ENCODE measurements around the gene SIN3A. TPM values are rescaled to one million over a fixed set of nuclear protein-coding genes. Genes with fewer than 3 reads are reported as not detected.

SIN3A gene
- total RNA-seq, 1 experiment from 2014 or later = 74.7 TPM

DNA sequence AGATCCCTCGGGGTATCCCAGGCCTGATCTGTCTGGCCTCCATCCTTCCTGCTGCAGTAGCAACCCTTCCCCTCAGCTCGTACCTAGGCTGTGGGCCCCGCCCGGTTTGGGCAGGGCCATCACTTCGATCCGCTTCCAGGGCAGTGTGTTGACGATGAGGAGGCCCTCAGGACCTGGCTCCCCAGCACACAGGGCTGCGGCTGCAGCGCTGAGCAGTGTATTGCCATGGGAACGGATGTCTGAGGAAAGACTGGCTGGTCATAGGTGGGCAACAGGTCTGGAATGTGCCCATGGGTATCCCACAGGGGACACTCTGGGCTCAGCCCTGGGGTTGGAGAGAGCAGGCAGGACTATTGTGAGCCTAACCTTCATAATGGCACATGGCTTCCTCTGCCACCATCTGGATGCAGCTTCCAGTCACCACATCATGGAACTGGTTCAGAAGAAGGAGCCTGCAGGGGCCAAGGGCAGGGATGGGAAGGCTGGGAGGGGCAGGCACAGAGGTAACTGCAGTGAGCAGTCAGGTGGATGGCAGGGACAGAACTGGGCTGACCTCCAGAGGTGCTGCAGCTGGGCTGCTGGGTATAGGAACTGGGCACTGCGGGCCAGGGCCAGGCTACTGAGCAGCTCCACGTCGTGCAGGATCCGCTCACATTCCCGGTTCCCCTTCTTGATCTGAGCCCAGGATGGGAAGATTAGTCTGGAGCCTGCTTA lies 91.8 kb downstream of the SIN3A start:
- intact Hi-C loops (cut with micrococcal nuclease; ENCODE audit: unreplicated experiment) = no loop called here
- no TSS peak for BruUV-seq (replicated peaks)

DNA sequence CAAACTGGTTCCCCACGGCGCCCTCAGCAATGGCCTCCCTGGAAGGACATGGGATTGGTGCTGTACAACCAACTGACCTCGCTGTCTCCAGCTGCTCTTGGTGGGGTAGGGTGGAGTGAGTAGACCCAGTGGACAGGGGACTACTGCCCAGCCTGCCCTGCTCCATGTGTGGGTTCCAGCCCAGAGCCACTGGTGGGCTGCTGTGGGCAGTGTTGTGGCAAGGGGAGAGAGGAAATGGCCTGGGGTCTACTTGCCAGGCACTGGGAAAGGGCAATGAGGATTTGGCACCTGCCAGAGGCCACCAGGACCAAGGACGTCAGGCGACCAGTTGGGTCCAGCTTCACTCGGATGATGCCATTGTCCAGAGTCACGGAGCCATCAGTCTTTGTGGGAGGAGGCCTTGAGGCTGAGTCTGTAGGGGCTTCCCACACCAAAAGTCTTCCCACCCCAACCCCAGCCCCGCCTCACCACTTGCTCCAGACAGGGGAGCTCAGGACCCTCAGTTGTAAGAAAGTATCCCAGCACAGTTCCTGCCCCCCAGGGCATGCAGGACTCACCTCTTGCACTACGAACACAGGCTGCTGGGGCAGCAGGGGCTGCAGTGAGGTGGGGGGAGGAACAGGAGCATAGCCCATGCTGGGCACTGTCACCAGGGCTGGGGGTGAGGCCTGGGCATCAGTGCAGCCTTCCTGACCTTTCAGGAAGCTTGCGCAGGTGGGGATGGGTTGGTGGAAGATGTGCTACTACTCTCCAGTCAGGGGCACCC lies 92.5 kb downstream of the SIN3A start:
- TF ChIP-seq, protein P1, sequence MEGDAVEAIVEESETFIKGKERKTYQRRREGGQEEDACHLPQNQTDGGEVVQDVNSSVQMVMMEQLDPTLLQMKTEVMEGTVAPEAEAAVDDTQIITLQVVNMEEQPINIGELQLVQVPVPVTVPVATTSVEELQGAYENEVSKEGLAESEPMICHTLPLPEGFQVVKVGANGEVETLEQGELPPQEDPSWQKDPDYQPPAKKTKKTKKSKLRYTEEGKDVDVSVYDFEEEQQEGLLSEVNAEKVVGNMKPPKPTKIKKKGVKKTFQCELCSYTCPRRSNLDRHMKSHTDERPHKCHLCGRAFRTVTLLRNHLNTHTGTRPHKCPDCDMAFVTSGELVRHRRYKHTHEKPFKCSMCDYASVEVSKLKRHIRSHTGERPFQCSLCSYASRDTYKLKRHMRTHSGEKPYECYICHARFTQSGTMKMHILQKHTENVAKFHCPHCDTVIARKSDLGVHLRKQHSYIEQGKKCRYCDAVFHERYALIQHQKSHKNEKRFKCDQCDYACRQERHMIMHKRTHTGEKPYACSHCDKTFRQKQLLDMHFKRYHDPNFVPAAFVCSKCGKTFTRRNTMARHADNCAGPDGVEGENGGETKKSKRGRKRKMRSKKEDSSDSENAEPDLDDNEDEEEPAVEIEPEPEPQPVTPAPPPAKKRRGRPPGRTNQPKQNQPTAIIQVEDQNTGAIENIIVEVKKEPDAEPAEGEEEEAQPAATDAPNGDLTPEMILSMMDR (conservative IDR thresholded peaks at IDR 0.05; ENCODE audit: low read depth, low read length) = no peak
- TF ChIP-seq EZH2 (IDR thresholded peaks at IDR 0.05; ENCODE audit: borderline replicate concordance, low read depth, low read length, poor library complexity, severe bottlenecking) = no peak
- ChIA-PET CTCF (no interaction called here), POLR2A (ENCODE audit: low non-redundant PET) (no interaction called here)
- no peak for DNase-seq (ENCODE audit: low spot score)
- Histone ChIP-seq H3K9me3 (ENCODE audit: low read depth, low read length, poor library complexity, severe bottlenecking) (no peaks in the 10 kb centered on the region), H3K27me3 (replicated peaks; ENCODE audit: insufficient read depth, low read depth, low read length, poor library complexity) (no peaks in the 10 kb centered on the region), H3K27ac (ENCODE audit: low read depth, low read length, poor library complexity, severe bottlenecking) (no peak overlapping the region), H3K36me3 (ENCODE audit: insufficient read depth, low read length, poor library complexity, severe bottlenecking) (peaks cover 12% of the 10 kb centered on the region), H3K4me3 (ENCODE audit: low read depth, low read length, poor library complexity, severe bottlenecking) (no peak overlapping the region), H3K4me1 (ENCODE audit: insufficient read depth, low read length, poor library complexity, severe bottlenecking) (no peaks in the 10 kb centered on the region)
- BruUV-seq (replicated peaks) = no TSS peak
- intact Hi-C loops (cut with micrococcal nuclease; ENCODE audit: unreplicated experiment) = no loop called here

More for the DNA sequence above, 91.8 kb downstream of the SIN3A start:
- no peak for DNase-seq (ENCODE audit: low spot score)
- POLR2A ChIA-PET (ENCODE audit: low non-redundant PET) = interaction anchor here (0.6 kb wide), 1 partner anchor 261 kb away, joined by 6 read pairs; no protein-coding TSS in a partner anchor
- Histone ChIP-seq H3K27me3 (replicated peaks; ENCODE audit: insufficient read depth, low read depth, low read length, poor library complexity) (no peaks in the 10 kb centered on the region), H3K9me3 (ENCODE audit: low read depth, low read length, poor library complexity, severe bottlenecking) (no peaks in the 10 kb centered on the region), H3K36me3 (ENCODE audit: insufficient read depth, low read length, poor library complexity, severe bottlenecking) (peaks cover 15% of the 10 kb centered on the region), H3K4me3 (ENCODE audit: low read depth, low read length, poor library complexity, severe bottlenecking) (no peak overlapping the region), H3K27ac (ENCODE audit: low read depth, low read length, poor library complexity, severe bottlenecking) (no peak overlapping the region), H3K4me1 (ENCODE audit: insufficient read depth, low read length, poor library complexity, severe bottlenecking) (no peaks in the 10 kb centered on the region)
- CTCF ChIA-PET = no interaction called here
- TF ChIP-seq, protein P1 (conservative IDR thresholded peaks at IDR 0.05; ENCODE audit: low read depth, low read length) = no peak

DNA sequence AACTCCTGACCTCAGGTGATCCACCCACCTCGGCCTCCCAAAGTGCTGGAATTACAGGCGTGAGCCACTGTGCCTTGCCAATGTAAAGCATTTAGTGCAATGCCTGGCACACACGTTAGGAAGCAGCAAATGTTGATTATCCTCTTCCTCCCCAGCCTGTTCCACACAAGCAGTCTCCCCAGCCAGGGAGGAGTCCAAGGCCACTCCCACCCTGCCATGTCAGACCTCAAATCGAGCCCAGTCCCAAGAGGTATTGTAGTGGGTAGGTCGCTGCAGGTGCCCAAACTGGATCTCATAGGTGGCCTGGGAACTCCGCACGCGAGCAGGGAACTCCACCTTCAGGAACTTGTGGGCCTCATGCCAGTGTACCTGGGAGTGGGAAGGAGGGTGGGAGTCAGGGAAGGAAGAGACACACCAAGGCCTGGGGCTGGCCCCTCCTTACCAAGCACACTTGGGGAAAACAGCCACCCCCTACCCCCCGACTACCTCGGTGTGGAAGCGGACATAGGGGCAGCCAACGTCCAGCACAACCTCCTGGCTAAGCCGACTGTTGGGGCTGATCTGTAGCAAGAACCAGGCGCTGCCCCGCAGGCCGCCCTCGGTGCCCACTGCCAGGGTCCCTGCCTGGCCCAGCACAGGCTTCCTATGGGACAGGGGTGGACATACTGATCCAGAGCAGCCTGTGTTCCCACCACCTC lies 93.4 kb downstream of the SIN3A start:
- no peak overlapping the region for H3K27ac ChIP-seq (ENCODE audit: low read depth, low read length, poor library complexity, severe bottlenecking)

More for the DNA sequence above, 93.4 kb downstream of the SIN3A start:
- no peak overlapping the region for H3K4me3 ChIP-seq (ENCODE audit: low read depth, low read length, poor library complexity, severe bottlenecking)
- POLR2A ChIA-PET (ENCODE audit: low non-redundant PET) = no interaction called here
- H3K36me3 ChIP-seq (ENCODE audit: insufficient read depth, low read length, poor library complexity, severe bottlenecking) = peaks cover 12% of the 10 kb centered on the region
- no peak for TF ChIP-seq EZH2 (IDR thresholded peaks at IDR 0.05; ENCODE audit: borderline replicate concordance, low read depth, low read length, poor library complexity, severe bottlenecking)
- DNase-seq (ENCODE audit: low spot score) = no peak
- H3K9me3 ChIP-seq (ENCODE audit: low read depth, low read length, poor library complexity, severe bottlenecking) = no peaks in the 10 kb centered on the region
- H3K4me1 ChIP-seq (ENCODE audit: insufficient read depth, low read length, poor library complexity, severe bottlenecking) = no peaks in the 10 kb centered on the region
- intact Hi-C loops (cut with micrococcal nuclease; ENCODE audit: unreplicated experiment) = no loop called here
- no peaks in the 10 kb centered on the region for H3K27me3 ChIP-seq (replicated peaks; ENCODE audit: insufficient read depth, low read depth, low read length, poor library complexity)
- CTCF ChIA-PET = no interaction called here
- no TSS peak for BruUV-seq (replicated peaks)
